Liver (tissue), 9 donors: Measurements from ENCODE around the gene POLR2C. TPM values are rescaled to one million over a fixed set of nuclear protein-coding genes. Genes with fewer than 3 reads are reported as not detected.

Experiments used
- DNase-seq: peaks from one replicate; pipeline ENCODE4 v3.0.0-alpha.2; 2017; ENCODE audit warnings: low spot score
- H3K27ac ChIP-seq, 2 donors: one replicate each; pipeline ENCODE4 v1.7.0; 2013; ENCODE audit warnings: inconsistent platforms in 2 of 2, low read length in 2 of 2, control low read depth in 1 of 2, low read depth in 1 of 2, mild to moderate bottlenecking in 1 of 2
- H3K27me3 ChIP-seq, 4 donors: one replicate each; pipeline versions ENCODE4 v1.6.1 to v1.7.0; 2013; ENCODE audit warnings: low read length in 3 of 4, inconsistent platforms in 1 of 4, mild to moderate bottlenecking in 1 of 4, moderate library complexity in 1 of 4; ENCODE audit not compliant: control insufficient read depth in 4 of 4, insufficient read depth in 4 of 4
- H3K36me3 ChIP-seq, 4 donors: one replicate each; pipeline versions ENCODE4 v1.6.1 to v1.7.0; 2013; ENCODE audit warnings: low read length in 3 of 4, mild to moderate bottlenecking in 3 of 4, low read depth in 1 of 4, moderate library complexity in 1 of 4; ENCODE audit not compliant: control insufficient read depth in 4 of 4, insufficient read depth in 3 of 4
- H3K4me1 ChIP-seq, 4 donors: one replicate each; pipeline versions ENCODE4 v1.6.1 to v1.7.0; 2013; ENCODE audit warnings: low read length in 3 of 4, mild to moderate bottlenecking in 3 of 4, moderate library complexity in 1 of 4; ENCODE audit not compliant: control insufficient read depth in 4 of 4, insufficient read depth in 4 of 4
- H3K4me3 ChIP-seq, 3 donors: one replicate each; pipeline versions ENCODE4 v1.6.1 to v1.7.0; 2013; ENCODE audit warnings: low read length in 3 of 3, control low read depth in 1 of 3, low read depth in 1 of 3, mild to moderate bottlenecking in 1 of 3
- H3K9ac ChIP-seq, 2 donors: one replicate each; pipeline ENCODE4 v1.7.0; 2013; ENCODE audit warnings: low read length in 2 of 2, mild to moderate bottlenecking in 2 of 2, moderate library complexity in 2 of 2, control low read depth in 1 of 2, low read depth in 1 of 2
- H3K9me3 ChIP-seq, 4 donors: one replicate each; pipeline versions ENCODE4 v1.6.1 to v1.7.0; 2013; ENCODE audit warnings: low read length in 3 of 4; ENCODE audit not compliant: control insufficient read depth in 4 of 4
- CTCF ChIP-seq: fragments of 150-350 bp; IDR thresholded peaks from 2 replicates; pipeline ENCODE4 v1.5.1; 2017; ENCODE audit warnings: improper control_type of control experiment, low read depth, low read length; ENCODE audit not compliant: missing input control
- FOXA1 ChIP-seq: IDR thresholded peaks from 2 replicates; pipeline ENCODE4 v1.6.1; 2016; ENCODE audit warnings: antibody characterized with exemption
- HNF4G ChIP-seq: IDR thresholded peaks from 2 replicates; pipeline ENCODE4 v1.6.1; 2016; ENCODE audit warnings: antibody characterized with exemption
- JUND ChIP-seq, 2 donors: IDR thresholded peaks; 2 replicates each; pipeline ENCODE4 v1.6.1; 2016; ENCODE audit warnings: antibody characterized with exemption in 2 of 2
- MAX ChIP-seq: IDR thresholded peaks from 2 replicates; pipeline ENCODE4 v1.6.1; 2016; ENCODE audit warnings: antibody characterized with exemption
- NR2F2 ChIP-seq: IDR thresholded peaks from 2 replicates; pipeline ENCODE4 v1.6.1; 2016; ENCODE audit warnings: antibody characterized with exemption
- RAD21 ChIP-seq, 2 donors: IDR thresholded peaks; 2 replicates each; pipeline ENCODE4 v1.6.1; 2016; ENCODE audit warnings: antibody characterized with exemption in 2 of 2, mild to moderate bottlenecking in 2 of 2
- YY1 ChIP-seq: IDR thresholded peaks from 2 replicates; pipeline ENCODE4 v1.6.1; 2016; ENCODE audit warnings: antibody characterized with exemption, mild to moderate bottlenecking
- WGBS: extraction: QIAGEN DNeasy Blood & Tissue Kit; methylation state at CpG from one replicate; pipeline ENCODE4 v1.1.7; 2013; 5-methylcytosine and 5-hydroxymethylcytosine counted together
- polyA plus RNA-seq, 2 donors: library from polyadenylated mRNA; stranded (reverse) in 1 of 2; unstranded in 1 of 2; fragments of 200-250 nt in 1 of 2; fragments of >200 nt in 1 of 2; fragmentation: Nextera tagmentation in 1 of 2; extraction: Ambion mirVana in 1 of 2; gene quantifications; one replicate each; pipeline versions ENCODE4 v1.2.1 to v1.2.3, GENCODE V29; 2013 to 2015
- total RNA-seq, 2 donors: library from RNA; depleted of rRNA; stranded (reverse); fragments of >200 nt; gene quantifications; one replicate each; pipeline ENCODE4 v1.2.3, GENCODE V29; 2014
- donor health status: healthy.
- donor health status: healthy.
- donor health status: healthy.
- donor health status: healthy.
- donor health status: healthy.

Gene POLR2C
- total and polyA plus RNA-seq, 4 donors = 25.4 to 68.0 (median 51.3) TPM

DNA sequence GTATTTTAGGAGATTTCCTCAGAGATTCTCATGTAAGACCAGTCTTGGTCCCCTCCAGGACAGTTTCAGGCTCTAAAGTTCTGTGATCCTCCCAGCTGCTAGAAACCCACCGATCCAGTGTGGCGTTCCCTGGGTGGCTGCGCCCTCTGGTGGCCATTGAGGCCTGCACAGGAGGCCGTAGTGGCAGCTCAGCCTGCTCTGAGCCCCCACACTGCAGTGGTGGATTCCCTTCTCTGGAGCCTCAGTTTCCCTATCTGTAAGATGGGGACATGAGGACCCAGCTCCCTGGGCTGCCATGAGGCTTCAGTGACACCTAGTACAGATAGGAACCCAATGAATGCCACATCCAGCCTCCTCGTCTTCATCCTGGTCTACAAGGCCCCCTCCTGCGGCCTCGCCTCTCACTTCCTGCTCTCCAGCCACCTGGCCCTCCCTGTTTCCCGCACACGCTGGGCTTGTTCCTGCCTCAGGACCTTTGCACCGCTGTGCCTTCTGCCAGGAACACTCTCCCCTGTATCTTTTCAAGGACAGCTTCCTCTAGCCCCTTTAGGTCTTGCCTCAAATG lies 57.4 kb downstream of the POLR2C start:
- Histone ChIP-seq H3K36me3 (peaks cover 0 to 2% (median 0%) of the 10 kb centered on the region in 4 donors), H3K9ac (no peak overlapping the region), H3K27ac (no peak overlapping the region), H3K9me3 (no peaks in the 10 kb centered on the region), H3K4me1 (peaks cover 0 to 5% (median 2%) of the 10 kb centered on the region in 4 donors), H3K4me3 (no peak overlapping the region), H3K27me3 (no peaks in the 10 kb centered on the region)
- no peak for TF ChIP-seq NR2F2
- peak; percentile 94 for TF ChIP-seq CTCF
- no peak for TF ChIP-seq HNF4G
- no peak for TF ChIP-seq MAX
- no peak for TF ChIP-seq JUND (IDR thresholded peaks at IDR 0.05)
- no peak for TF ChIP-seq FOXA1
- TF ChIP-seq YY1 = no peak
- peak; percentile 97 to 98 for TF ChIP-seq RAD21 (IDR thresholded peaks at IDR 0.05)
- DNase-seq = peak; percentile 85
- 33% methylated on average over 10 of the region's 10 CpGs for WGBS

Other genes starting within 250 kb of the POLR2C start
- gene ARL2BP, start 217.4 kb upstream of the POLR2C start, total RNA-seq = 10 to 100 TPM; 19.9 to 33.6 TPM
- gene ARL2BP, start 217.4 kb upstream of the POLR2C start, polyA plus RNA-seq = 10 to 100 TPM; 13.4 to 18.4 TPM
- gene PLLP, start 178.0 kb upstream of the POLR2C start, total RNA-seq = 1 to 10 TPM; 1.4 to 2.7 TPM
- gene PLLP, start 178.0 kb upstream of the POLR2C start, polyA plus RNA-seq = 1 to 10 TPM; 2.6 to 5.2 TPM
- under 1 TPM in 1 of 2 donors, not detected in 1; 0.09 TPM for gene CCL22, start 103.9 kb upstream of the POLR2C start, total RNA-seq
- gene CCL22, start 103.9 kb upstream of the POLR2C start, polyA plus RNA-seq = under 1 TPM in 1 of 2 donors, not detected in 1; 0.02 TPM
- gene CX3CL1, start 90.2 kb upstream of the POLR2C start, total RNA-seq = 1 to 10 TPM; 4.8 to 5.9 TPM
- gene CX3CL1, start 90.2 kb upstream of the POLR2C start, polyA plus RNA-seq = 1 to 10 TPM; 2.5 to 5.5 TPM
- not detected for gene CCL17, start 57.9 kb upstream of the POLR2C start, total RNA-seq
- gene CCL17, start 57.9 kb upstream of the POLR2C start, polyA plus RNA-seq = not detected
- 10 to 100 TPM; 19.5 to 23.9 TPM for gene CIAPIN1, start 15.3 kb upstream of the POLR2C start, total RNA-seq
- gene CIAPIN1, start 15.3 kb upstream of the POLR2C start, polyA plus RNA-seq = 10 to 100 TPM; 22.9 to 32.7 TPM
- gene COQ9, start 15.2 kb upstream of the POLR2C start, total RNA-seq = 10 to 100 TPM; 21.0 to 81.5 TPM
- gene COQ9, start 15.2 kb upstream of the POLR2C start, polyA plus RNA-seq = 10 to 100 TPM; 50.2 to 65.8 TPM
- gene DOK4, start 23.8 kb downstream of the POLR2C start, total RNA-seq = 10 to 100 TPM; 15.3 to 20.8 TPM
- 10 to 100 TPM in 1 of 2 donors, 1 to 10 TPM in 1; 7.8 to 24.6 TPM for gene DOK4, start 23.8 kb downstream of the POLR2C start, polyA plus RNA-seq
- 1 to 10 TPM; 2.3 to 2.6 TPM for gene CCDC102A, start 73.9 kb downstream of the POLR2C start, total RNA-seq
- 1 to 10 TPM in 1 of 2 donors, under 1 TPM in 1; 0.36 to 1.0 TPM for gene CCDC102A, start 73.9 kb downstream of the POLR2C start, polyA plus RNA-seq
- gene ADGRG5, start 80.0 kb downstream of the POLR2C start, total RNA-seq = under 1 TPM; 0.33 to 0.37 TPM
- gene ADGRG5, start 80.0 kb downstream of the POLR2C start, polyA plus RNA-seq = under 1 TPM; 0.10 to 0.24 TPM
- gene ADGRG1, start 166.0 kb downstream of the POLR2C start, total RNA-seq = 1 to 10 TPM; 2.3 to 3.3 TPM
- gene ADGRG1, start 166.0 kb downstream of the POLR2C start, polyA plus RNA-seq = 1 to 10 TPM; 1.7 to 1.8 TPM
- gene ADGRG3, start 205.6 kb downstream of the POLR2C start, total RNA-seq = 1 to 10 TPM; 1.4 to 3.2 TPM
- under 1 TPM; 0.52 to 0.63 TPM for gene ADGRG3, start 205.6 kb downstream of the POLR2C start, polyA plus RNA-seq
- 1 to 10 TPM in 1 of 2 donors, under 1 TPM in 1; 0.08 to 1.8 TPM for gene DRC7, start 232.1 kb downstream of the POLR2C start, total RNA-seq
- under 1 TPM in 1 of 2 donors, not detected in 1; 0.06 TPM for gene DRC7, start 232.1 kb downstream of the POLR2C start, polyA plus RNA-seq